ENCODE results near the gene AOX1.

The AOX1 gene

GRCh38 chr2:200667413-200667812 lies 81.6 kb downstream of the AOX1 start:
- H3K4me3 ChIP-seq (replicated peaks; ENCODE audit: insufficient read depth, low read length): no peak overlapping the region
- H3K27ac ChIP-seq (replicated peaks): 0 out of 2 replicates have a peak overlapping the region, but pooled peaks have one; percentile 2
- no peaks in the 10 kb centered on the region for H3K27me3 ChIP-seq (ENCODE audit: insufficient read depth, poor library complexity, severe bottlenecking)
- TF ChIP-seq SPI1 (IDR thresholded peaks at IDR 0.05; ENCODE audit: borderline replicate concordance, low read depth): peak; percentile 85
- no peak for TF ChIP-seq POLR2AphosphoS5 (IDR thresholded peaks at IDR 0.05; ENCODE audit: low read depth)
- DNase-seq (ENCODE audit: low read depth in 1 of 2, low spot score in 1 of 2): peak; percentile 13 to 26

GRCh38 chr2:200668478-200668877 lies 82.7 kb downstream of the AOX1 start:
- no peak for DNase-seq (ENCODE audit: low read depth in 1 of 2, low spot score in 1 of 2)
- no peaks in the 10 kb centered on the region for H3K27me3 ChIP-seq (ENCODE audit: insufficient read depth, poor library complexity, severe bottlenecking)
- no peak overlapping the region for H3K4me3 ChIP-seq (replicated peaks; ENCODE audit: insufficient read depth, low read length)
- no peak overlapping the region for H3K27ac ChIP-seq (replicated peaks)
- TF ChIP-seq REST (IDR thresholded peaks at IDR 0.05; ENCODE audit: insufficient replicate concordance, low read depth) (no peak), POLR2AphosphoS5 (IDR thresholded peaks at IDR 0.05; ENCODE audit: low read depth) (no peak), CTCF (IDR thresholded peaks at IDR 0.05; ENCODE audit: insufficient read depth, low read length) (no peak), SPI1 (IDR thresholded peaks at IDR 0.05; ENCODE audit: borderline replicate concordance, low read depth) (peak; percentile 76; the same call in 1 of the 2 replicates), GABPA (IDR thresholded peaks at IDR 0.05; ENCODE audit: low read depth) (no peak)

GRCh38 chr2:200669308-200669707 lies 83.5 kb downstream of the AOX1 start:
- TF ChIP-seq SPI1 (IDR thresholded peaks at IDR 0.05; ENCODE audit: borderline replicate concordance, low read depth): no peak
- no peak for TF ChIP-seq REST (IDR thresholded peaks at IDR 0.05; ENCODE audit: insufficient replicate concordance, low read depth)
- no peak for TF ChIP-seq CTCF (IDR thresholded peaks at IDR 0.05; ENCODE audit: insufficient read depth, low read length)
- no peak for TF ChIP-seq GABPA (IDR thresholded peaks at IDR 0.05; ENCODE audit: low read depth)
- no peak for TF ChIP-seq POLR2AphosphoS5 (IDR thresholded peaks at IDR 0.05; ENCODE audit: low read depth)
- DNase-seq (ENCODE audit: low read depth in 1 of 2, low spot score in 1 of 2): no peak
- Histone ChIP-seq H3K27me3 (ENCODE audit: insufficient read depth, poor library complexity, severe bottlenecking) (no peaks in the 10 kb centered on the region), H3K27ac (replicated peaks) (no peak overlapping the region), H3K4me3 (replicated peaks; ENCODE audit: insufficient read depth, low read length) (no peak overlapping the region)

GRCh38 chr2:200670313-200670712 lies 84.5 kb downstream of the AOX1 start:
- no peak for TF ChIP-seq SPI1 (IDR thresholded peaks at IDR 0.05; ENCODE audit: borderline replicate concordance, low read depth)
- TF ChIP-seq CTCF (IDR thresholded peaks at IDR 0.05; ENCODE audit: insufficient read depth, low read length): no peak
- TF ChIP-seq GABPA (IDR thresholded peaks at IDR 0.05; ENCODE audit: low read depth): no peak
- TF ChIP-seq REST (IDR thresholded peaks at IDR 0.05; ENCODE audit: insufficient replicate concordance, low read depth): no peak
- DNase-seq (ENCODE audit: low read depth in 1 of 2, low spot score in 1 of 2): no peak
- no peak overlapping the region for H3K27ac ChIP-seq (replicated peaks)
- H3K4me3 ChIP-seq (replicated peaks; ENCODE audit: insufficient read depth, low read length): no peak overlapping the region
- no peaks in the 10 kb centered on the region for H3K27me3 ChIP-seq (ENCODE audit: insufficient read depth, poor library complexity, severe bottlenecking)
